ENCODE measurements around the gene FAS.
"Not testable (repeated sequence)": the region's sequence is repeated elsewhere in the genome, so short reads cannot be mapped to it uniquely, and the experiment has no call there.

Gene FAS

GRCh38 chr10:88995156-88995876 lies 4.7 kb downstream of the FAS start:
- DNase-seq: no peak

DNA sequence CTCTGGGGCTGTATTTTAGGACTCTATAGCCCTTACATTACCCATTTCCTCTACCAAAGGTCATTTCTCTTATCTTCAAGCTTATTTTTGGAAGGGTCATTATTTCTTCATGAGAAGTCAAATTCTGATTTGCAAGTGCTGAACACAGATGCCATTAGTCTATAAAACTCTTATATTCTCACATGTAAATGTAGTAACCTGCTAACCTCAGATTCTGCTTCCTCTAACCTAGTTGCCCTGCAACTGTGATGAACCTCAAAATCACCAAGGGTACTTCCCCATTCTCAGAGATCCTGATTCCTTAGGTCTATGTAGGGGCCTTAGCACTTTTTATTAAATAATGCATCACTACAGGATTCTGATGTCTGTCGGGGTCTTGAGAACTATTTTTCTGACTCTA lies 6.3 kb downstream of the FAS start:
- no peak for DNase-seq

DNA sequence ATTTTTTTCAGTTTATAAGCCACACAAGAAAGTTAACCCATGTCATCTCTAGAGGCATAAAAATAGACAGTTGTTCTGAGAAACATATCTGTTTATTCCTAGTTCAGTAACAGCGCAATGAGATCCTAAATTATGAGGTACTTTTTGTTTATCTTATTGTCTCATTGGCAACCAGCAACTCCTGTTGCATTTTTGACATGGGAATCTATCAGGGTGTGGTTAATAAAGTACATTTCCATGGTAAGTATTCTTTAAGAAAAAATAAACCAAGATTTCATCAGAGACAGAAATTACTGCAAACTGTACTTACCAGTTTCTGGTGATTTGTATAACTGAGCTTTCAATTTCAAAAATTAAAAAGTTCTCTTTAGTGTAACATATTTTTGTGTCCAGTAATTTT lies 9.0 kb downstream of the FAS start:
- no peak for DNase-seq

DNA sequence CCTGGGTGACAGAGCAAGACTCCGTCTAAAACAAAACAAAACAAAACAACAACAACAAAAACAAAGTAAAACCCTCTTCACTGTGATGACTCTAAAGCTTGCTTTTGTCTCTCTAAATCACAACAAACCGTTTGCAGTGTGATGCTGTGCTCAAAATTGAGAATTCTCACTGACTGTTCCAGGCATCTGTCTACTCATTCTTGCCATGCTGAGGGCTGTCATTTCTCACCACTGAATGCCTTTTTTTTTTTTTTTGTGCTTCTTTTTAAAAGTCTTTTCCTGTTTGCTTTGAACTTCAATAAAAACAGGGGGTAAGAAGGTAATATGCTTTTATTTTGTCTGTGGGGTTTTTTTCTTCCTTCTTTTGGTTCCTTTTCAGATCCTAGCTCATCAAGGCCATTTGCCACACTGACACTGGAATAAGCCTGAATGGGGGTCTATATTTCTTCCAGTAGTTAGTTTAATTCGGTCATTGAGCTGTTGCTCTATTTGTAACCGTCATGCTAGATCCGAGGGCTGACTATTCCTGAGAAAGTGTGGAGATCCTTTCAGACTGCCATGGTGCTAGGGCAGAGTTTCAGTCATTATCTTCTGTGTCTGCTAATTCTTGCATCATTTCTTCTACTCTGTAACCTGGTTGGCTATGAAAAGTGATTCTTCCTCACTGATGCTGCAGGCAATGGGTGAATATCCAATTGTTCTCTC lies 10.6 kb downstream of the FAS start:
- DNase-seq: no peak

DNA sequence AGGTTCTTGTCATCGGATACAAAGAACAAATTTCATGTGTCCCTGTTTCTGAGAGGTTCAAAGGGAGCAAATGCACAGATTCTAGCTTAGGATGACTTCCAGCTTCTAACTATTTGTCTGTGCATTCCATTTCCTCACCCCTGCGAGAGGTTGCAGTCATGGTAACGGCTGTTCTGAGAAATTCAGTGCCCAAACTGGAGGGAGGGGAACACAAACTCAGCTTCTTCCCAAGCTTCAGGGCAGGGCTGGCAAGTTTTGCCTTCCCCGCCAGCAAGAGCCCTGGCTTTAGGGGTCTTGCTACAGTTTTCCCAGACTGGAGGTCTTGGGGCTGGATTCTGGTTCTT lies 11.1 kb downstream of the FAS start:
- no peak for DNase-seq

GRCh38 chr10:89002226-89002978 lies 11.8 kb downstream of the FAS start:
- no peak for DNase-seq

- DNase-seq: no peak
Observed at GRCh38 chr10:89003344-89003743, 12.7 kb downstream of the FAS start.

GRCh38 chr10:89007129-89007893 lies 16.7 kb downstream of the FAS start:
- DNase-seq: no peak

GRCh38 chr10:89018700-89019346 lies 28.2 kb downstream of the FAS start:
- DNase-seq: not testable (repeated sequence)

DNA sequence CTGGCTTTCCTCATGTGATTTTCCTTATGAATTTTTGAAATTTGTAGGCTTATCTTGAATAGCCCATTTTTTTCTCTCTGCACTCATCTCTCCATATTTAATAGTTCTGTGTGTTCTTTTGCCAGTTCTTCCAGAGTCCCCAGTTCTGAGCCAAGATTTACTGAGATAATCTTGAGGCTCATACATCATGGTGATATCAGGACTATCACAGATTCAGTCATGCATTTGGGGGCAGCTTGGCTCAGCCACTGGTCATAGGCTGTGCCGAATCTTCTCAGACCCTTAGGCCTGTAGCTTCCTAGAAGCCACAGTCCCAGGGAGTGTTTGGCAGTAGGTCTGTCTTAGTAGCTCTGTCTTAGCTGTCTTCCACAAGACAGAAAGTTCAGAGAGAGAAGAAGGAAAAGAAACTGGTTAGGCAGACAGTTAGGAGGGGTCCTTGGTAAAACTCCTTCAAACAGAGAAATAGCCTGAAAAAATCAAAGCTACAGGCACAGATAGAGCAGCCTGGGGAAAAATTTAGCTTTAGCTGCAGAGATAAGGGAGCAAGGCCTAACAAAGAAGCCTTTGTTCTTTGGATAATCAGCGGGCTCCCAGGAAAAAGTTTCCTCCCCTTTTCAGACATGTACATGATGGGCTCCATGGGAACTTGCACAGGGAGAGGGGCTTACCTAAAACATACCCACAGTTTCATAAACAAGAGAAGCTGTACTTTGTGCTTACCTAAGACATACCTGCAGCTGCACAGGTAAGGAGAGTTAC lies 29.1 kb downstream of the FAS start:
- no peak for DNase-seq

DNA sequence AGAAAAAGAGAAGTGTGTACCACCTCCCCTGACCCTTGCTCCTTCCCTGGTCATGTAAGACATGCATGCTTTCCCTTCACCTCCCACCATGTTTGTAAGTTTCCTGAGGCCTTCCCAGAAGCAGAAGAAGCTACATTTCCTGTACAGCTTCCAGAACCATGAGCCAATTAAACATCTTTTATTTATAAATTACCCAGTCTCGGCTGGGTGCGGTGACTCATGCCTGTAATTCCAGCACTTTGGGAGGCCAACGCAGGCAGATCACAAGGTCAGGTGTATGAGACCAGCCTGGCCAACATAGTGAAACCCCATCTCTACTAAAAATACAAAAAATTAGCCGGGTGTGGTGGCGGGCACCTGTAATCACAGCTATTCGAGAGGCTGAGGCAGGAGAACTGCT lies 30.9 kb downstream of the FAS start:
- DNase-seq: not testable (repeated sequence)

DNA sequence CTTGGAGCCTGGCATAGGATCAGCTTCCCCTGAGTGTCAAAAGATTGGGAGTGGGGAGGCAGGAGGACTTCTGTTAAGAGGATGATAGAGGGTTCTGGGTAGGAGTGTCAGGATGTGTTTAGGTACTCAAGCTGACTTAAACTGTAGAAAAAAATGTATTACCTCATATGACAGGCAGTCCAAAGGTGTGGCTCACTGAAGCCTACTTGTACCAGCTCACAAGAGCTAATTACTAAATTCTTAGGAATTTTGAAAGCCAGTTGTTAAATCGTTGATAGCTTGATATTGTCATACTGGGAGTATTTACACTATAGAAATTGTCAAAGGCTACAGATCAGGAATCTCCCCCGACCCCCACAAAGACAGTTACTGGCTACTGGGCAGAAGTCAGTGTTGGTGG lies 32.1 kb downstream of the FAS start:
- no peak for DNase-seq

DNA sequence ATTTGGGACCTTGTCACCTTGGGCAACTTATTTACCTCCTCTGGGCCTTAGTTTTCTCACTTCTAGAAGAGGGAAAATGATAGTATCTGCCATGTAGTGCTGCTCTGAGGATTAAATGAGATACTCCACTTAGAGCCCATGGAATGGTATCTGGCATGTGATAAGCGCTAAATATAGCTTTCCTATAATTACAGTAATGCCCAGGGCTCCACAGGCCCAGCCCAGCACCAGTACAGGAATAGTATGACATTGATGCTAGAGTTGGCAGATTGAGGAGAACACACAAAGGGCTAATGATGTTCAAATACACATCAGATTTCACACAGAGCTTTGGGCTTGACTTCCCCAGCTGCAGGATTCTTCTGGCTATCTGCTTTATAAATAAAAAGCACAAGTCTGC lies 34.9 kb downstream of the FAS start:
- DNase-seq: no peak

GRCh38 chr10:89029181-89029580 lies 38.6 kb downstream of the FAS start:
- no peak for DNase-seq

- no peak for DNase-seq
Observed at GRCh38 chr10:89029785-89030437, 39.3 kb downstream of the FAS start.

DNA sequence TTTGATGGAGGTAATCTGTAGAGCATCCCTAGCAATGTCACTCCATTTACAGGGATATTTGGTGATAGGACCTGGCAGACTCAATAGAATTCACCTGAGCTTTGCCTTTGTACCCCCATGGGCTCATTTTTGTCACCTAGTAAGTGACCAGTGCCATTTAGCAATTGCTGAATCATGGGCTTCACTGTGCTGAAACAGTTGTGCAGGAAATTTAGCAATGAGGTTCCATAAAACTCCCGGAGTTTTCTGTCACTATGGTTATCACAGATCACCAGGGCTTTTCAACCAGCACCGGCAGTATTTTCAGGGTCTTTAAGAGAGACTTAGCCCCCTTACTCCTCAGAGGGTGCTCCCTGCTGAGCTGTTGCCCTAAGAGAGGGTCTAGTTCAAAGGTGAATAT lies 40.2 kb downstream of the FAS start:
- DNase-seq: no peak

- no peak for DNase-seq
Observed at GRCh38 chr10:89032141-89032891, 41.7 kb downstream of the FAS start.

- no peak for DNase-seq
Observed at GRCh38 chr10:89035461-89035860, 44.9 kb downstream of the FAS start.

- no peak for DNase-seq
Observed at GRCh38 chr10:89037096-89037495, 46.5 kb downstream of the FAS start.

GRCh38 chr10:89042562-89042961 lies 52.0 kb downstream of the FAS start:
- no peak for DNase-seq

- DNase-seq: no peak
Observed at GRCh38 chr10:89043052-89043451, 52.5 kb downstream of the FAS start.
